SK-N-SH treated with all-trans-retinoic acid at 6 μM for 48 hours (cell line): ENCODE measurements around the gene RGS6.

Experiments
- ATAC-seq: fragments of 200-7000 bp; cut with Tn5 transposase; 3 replicates; pipeline ENCODE4 v1.9.1; 2020; ENCODE audit warnings: mild to moderate bottlenecking, moderate library complexity
- ARNTL ChIP-seq: fragments of 450-650 bp; formaldehyde crosslinking; IDR thresholded peaks from 2 replicates; pipeline ENCODE4 v1.5.0; 2020; ENCODE audit warnings: low read depth, mild to moderate bottlenecking, moderate library complexity, borderline replicate concordance
- BACH2 ChIP-seq: fragments of 250-450 bp; sonication (Bioruptor Pico); IDR thresholded peaks from 2 replicates; pipeline ENCODE4 v1.9.0; 2021; ENCODE audit warnings: mild to moderate bottlenecking, borderline replicate concordance
- CREB5 ChIP-seq: fragments of 250-450 bp; sonication (Bioruptor Pico); IDR thresholded peaks from 2 replicates; pipeline ENCODE4 v1.5.1; 2020; ENCODE audit warnings: low read depth, mild to moderate bottlenecking, moderate library complexity
- CSDC2 ChIP-seq: fragments of 250-450 bp; sonication (Bioruptor Pico); IDR thresholded peaks from 2 replicates; pipeline ENCODE4 v1.5.0; 2020; ENCODE audit warnings: mild to moderate bottlenecking, moderate library complexity
- CSRNP3 ChIP-seq: fragments of 250-450 bp; sonication (Bioruptor Pico); IDR thresholded peaks from 2 replicates; pipeline ENCODE4 v1.5.1; 2021; ENCODE audit warnings: mild to moderate bottlenecking, moderate library complexity
- ESRRG ChIP-seq: fragments of 250-450 bp; sonication (Bioruptor Pico); IDR thresholded peaks from 2 replicates; pipeline ENCODE4 v1.6.1; 2021; ENCODE audit warnings: mild to moderate bottlenecking
- GLIS3 ChIP-seq: fragments of 250-450 bp; sonication (Bioruptor Pico); IDR thresholded peaks from 2 replicates; pipeline ENCODE4 v1.5.0; 2020; ENCODE audit warnings: mild to moderate bottlenecking, moderate library complexity
- ISL1 ChIP-seq: fragments of 250-450 bp; sonication (Bioruptor Pico); IDR thresholded peaks from 2 replicates; pipeline ENCODE4 v2.1.2; 2022; ENCODE audit warnings: mild to moderate bottlenecking, moderate library complexity
- OSR1 ChIP-seq: fragments of 250-450 bp; sonication (Bioruptor Pico); IDR thresholded peaks from 2 replicates; pipeline ENCODE4 v1.8.0; 2022; ENCODE audit warnings: moderate library complexity, mild to moderate bottlenecking, inconsistent platforms
- PATZ1 ChIP-seq: fragments of 250-450 bp; sonication (Bioruptor Pico); IDR thresholded peaks from 2 replicates; pipeline ENCODE4 v1.8.0; 2020; ENCODE audit warnings: mild to moderate bottlenecking, moderate library complexity, borderline replicate concordance
- POU6F1 ChIP-seq: fragments of 250-450 bp; sonication (Bioruptor Pico); IDR thresholded peaks from 2 replicates; pipeline ENCODE4 v1.8.0; 2021; ENCODE audit warnings: low read depth, mild to moderate bottlenecking, moderate library complexity, borderline replicate concordance
- PPARA ChIP-seq: fragments of 250-450 bp; sonication (Bioruptor Pico); IDR thresholded peaks from 2 replicates; pipeline ENCODE4 v1.5.0; 2020; ENCODE audit warnings: mild to moderate bottlenecking, borderline replicate concordance
- RARB ChIP-seq: fragments of 250-450 bp; sonication (Bioruptor Pico); IDR thresholded peaks from 2 replicates; pipeline ENCODE4 v1.8.0; 2021; ENCODE audit warnings: mild to moderate bottlenecking, moderate library complexity
- TCF4 ChIP-seq: fragments of 250-450 bp; sonication (Bioruptor Pico); IDR thresholded peaks from 2 replicates; pipeline ENCODE4 v1.8.0; 2021; ENCODE audit warnings: mild to moderate bottlenecking, moderate library complexity, borderline replicate concordance
- TOX ChIP-seq: fragments of 250-450 bp; sonication (Bioruptor Pico); IDR thresholded peaks from 2 replicates; pipeline ENCODE4 v1.8.0; 2021; ENCODE audit warnings: mild to moderate bottlenecking, moderate library complexity, borderline replicate concordance
- TSHZ2 ChIP-seq: fragments of 250-450 bp; sonication (Bioruptor Pico); IDR thresholded peaks from 2 replicates; pipeline ENCODE4 v1.5.0; 2020; ENCODE audit warnings: mild to moderate bottlenecking, moderate library complexity
- ZC3H10 ChIP-seq: fragments of 250-450 bp; sonication (Bioruptor Pico); IDR thresholded peaks from 2 replicates; pipeline ENCODE4 v1.5.1; 2021; ENCODE audit warnings: mild to moderate bottlenecking, moderate library complexity
- ZFP3 ChIP-seq: fragments of 250-450 bp; sonication (Bioruptor Pico); IDR thresholded peaks from 2 replicates; pipeline ENCODE4 v1.5.0; 2020; ENCODE audit warnings: mild to moderate bottlenecking, moderate library complexity
- ZFP30 ChIP-seq: fragments of 450-650 bp; formaldehyde crosslinking; IDR thresholded peaks from 2 replicates; pipeline ENCODE4 v1.5.0; 2022; ENCODE audit warnings: mild to moderate bottlenecking, moderate library complexity
- ZNF565 ChIP-seq: fragments of 450-650 bp; formaldehyde crosslinking; conservative IDR thresholded peaks from 2 replicates; pipeline ENCODE4 v1.5.0; 2020; ENCODE audit warnings: low read depth, mild to moderate bottlenecking, moderate library complexity
- ZNF70 ChIP-seq: fragments of 450-650 bp; formaldehyde crosslinking; IDR thresholded peaks from 2 replicates; pipeline ENCODE4 v1.5.0; 2020; ENCODE audit warnings: mild to moderate bottlenecking, moderate library complexity
- ZNF8 ChIP-seq: fragments of 450-650 bp; formaldehyde crosslinking; IDR thresholded peaks from 2 replicates; pipeline ENCODE4 v1.5.0; 2020; ENCODE audit warnings: mild to moderate bottlenecking, moderate library complexity

RGS6 gene

GRCh38 chr14:72485695-72486094, 553.5 kb downstream of the RGS6 start:
- TF ChIP-seq POU6F1 (no peak), ZNF70 (CRISPR knock-in tag) (no peak), ESRRG (CRISPR knock-in tag) (no peak), PPARA (no peak), ZC3H10 (no peak), ZFP3 (no peak), CSRNP3 (CRISPR knock-in tag) (no peak), ISL1 (CRISPR knock-in tag) (no peak), TCF4 (CRISPR knock-in tag) (no peak), TOX (CRISPR knock-in tag) (no peak), GLIS3 (CRISPR knock-in tag) (no peak), OSR1 (CRISPR knock-in tag) (no peak), CREB5 (no peak), CSDC2 (CRISPR knock-in tag) (no peak), ARNTL (CRISPR knock-in tag) (no peak), ZNF565 (CRISPR knock-in tag) (no peak), RARB (no peak)
- ATAC-seq: no peak

GRCh38 chr14:72488514-72488913, 556.3 kb downstream of the RGS6 start:
- TF ChIP-seq ZNF8 (CRISPR knock-in tag): no peak
- TF ChIP-seq ESRRG (CRISPR knock-in tag): no peak
- TF ChIP-seq ZNF70 (CRISPR knock-in tag): no peak
- TF ChIP-seq GLIS3 (CRISPR knock-in tag): no peak
- no peak for TF ChIP-seq ZNF565 (CRISPR knock-in tag)
- no peak for TF ChIP-seq ZFP30 (CRISPR knock-in tag)
- TF ChIP-seq OSR1 (CRISPR knock-in tag): no peak
- TF ChIP-seq PATZ1 (CRISPR knock-in tag): no peak
- TF ChIP-seq BACH2 (CRISPR knock-in tag): no peak
- ATAC-seq: no peak

- no peak for ATAC-seq
- TF ChIP-seq POU6F1: no peak
- no peak for TF ChIP-seq ZFP3
- TF ChIP-seq ZNF565 (CRISPR knock-in tag): no peak
- no peak for TF ChIP-seq CSDC2 (CRISPR knock-in tag)
- no peak for TF ChIP-seq RARB
- TF ChIP-seq GLIS3 (CRISPR knock-in tag): no peak
- no peak for TF ChIP-seq CSRNP3 (CRISPR knock-in tag)
- no peak for TF ChIP-seq PATZ1 (CRISPR knock-in tag)
- no peak for TF ChIP-seq TSHZ2 (CRISPR knock-in tag)
- no peak for TF ChIP-seq ARNTL (CRISPR knock-in tag)
- TF ChIP-seq TOX (CRISPR knock-in tag): no peak
Measured at GRCh38 chr14:72492196-72492595, 560.0 kb downstream of the RGS6 start.
